Urothelium cell line (cell line): ENCODE results near the gene GALNT4.

Experiments used
- DNase-seq: peaks from one replicate; pipeline ENCODE4 v3.0.0; 2011; ENCODE audit warnings: low spot score, mixed read lengths
- FAIRE-seq: peaks from 2 replicates; lab custom pipeline; 2011; peaks lifted over from hg19 to GRCh38; lab: Jason Lieb, UNC

Gene GALNT4

GRCh38 chr12:89494411-89495231 is 30.0 kb downstream of the GALNT4 start:
- DNase-seq (no peak), FAIRE-seq (no peak)

GRCh38 chr12:89493670-89494302 is 30.8 kb downstream of the GALNT4 start:
- FAIRE-seq = no peak
- DNase-seq = no peak

DNA sequence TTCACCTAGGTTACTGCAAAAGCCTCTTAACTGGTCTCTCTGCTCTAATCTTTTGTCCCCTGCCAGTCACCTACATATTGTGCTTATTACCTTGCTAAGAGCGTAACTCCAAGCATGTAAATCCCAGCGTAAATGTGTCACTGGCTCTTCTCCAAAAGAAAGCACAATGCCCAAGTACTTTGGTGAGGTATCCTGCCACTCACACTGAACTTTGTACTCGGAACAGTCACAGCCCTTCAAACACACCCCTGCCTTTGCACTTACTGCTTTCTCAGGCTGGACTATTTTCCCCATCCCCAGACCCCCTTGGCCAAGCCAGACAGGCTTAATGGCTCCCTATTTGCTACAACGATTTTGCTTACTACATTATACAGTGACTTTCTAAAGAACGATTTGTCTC is 31.7 kb downstream of the GALNT4 start:
- FAIRE-seq (no peak), DNase-seq (no peak)

DNA sequence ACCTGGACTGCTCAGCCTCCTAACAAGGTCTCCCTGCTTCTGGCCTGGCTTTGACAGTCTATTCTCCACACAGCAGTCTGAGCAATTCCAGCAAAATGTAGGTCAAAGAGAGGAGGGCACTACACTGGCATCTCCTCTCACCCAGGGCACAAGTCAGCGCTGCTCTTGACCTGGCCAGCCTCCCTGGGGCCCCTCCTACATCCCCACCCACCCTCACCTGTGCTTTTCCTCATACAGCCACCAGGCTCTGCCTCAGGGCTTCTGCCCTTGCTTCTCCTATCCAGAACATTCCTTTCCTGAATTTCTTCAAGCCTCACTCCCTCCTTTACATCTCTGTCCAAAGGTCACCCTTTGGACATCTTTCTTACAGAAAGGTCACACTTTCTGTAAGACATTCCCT is 33.7 kb downstream of the GALNT4 start:
- DNase-seq = no peak
- no peak for FAIRE-seq

DNA sequence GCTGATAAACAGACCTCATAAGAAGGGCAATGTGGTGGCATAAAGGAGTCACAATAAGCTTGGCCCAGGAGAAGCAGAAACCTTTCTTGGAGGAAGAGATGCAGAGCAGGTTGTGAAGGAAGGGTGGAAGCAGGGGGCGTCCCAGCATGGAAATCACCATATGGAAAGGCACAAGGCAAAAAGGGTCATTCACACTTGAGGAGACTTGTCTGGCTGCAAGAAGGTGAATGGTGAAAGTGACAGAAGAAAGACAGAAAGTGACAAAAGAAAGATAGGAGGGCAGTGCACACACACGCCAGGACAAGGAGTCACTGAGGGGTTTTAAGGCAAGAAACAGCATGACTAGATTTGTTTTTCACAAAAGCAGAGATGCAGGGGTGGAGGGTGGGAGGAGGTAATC is 38.3 kb downstream of the GALNT4 start:
- DNase-seq (no peak), FAIRE-seq (no peak)

DNA sequence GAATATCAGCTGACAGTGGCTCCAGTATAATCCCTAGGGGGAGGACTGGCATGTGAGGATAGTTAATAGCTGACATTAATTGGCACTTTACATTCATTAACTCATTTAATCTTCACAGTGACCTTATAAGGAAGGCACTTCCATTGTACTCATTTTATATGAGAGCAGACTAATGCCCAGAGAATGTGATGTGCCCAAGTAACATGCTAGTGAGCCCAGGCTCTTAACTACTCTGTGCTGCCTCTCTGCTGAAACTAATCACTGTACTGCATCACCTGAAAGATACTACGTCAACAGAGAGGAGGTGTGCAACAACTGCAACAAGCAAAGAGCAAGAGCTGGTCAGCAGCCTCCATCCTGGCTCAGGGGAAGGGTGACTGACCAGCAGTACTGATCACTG is 40.1 kb downstream of the GALNT4 start:
- no peak for FAIRE-seq
- no peak for DNase-seq

DNA sequence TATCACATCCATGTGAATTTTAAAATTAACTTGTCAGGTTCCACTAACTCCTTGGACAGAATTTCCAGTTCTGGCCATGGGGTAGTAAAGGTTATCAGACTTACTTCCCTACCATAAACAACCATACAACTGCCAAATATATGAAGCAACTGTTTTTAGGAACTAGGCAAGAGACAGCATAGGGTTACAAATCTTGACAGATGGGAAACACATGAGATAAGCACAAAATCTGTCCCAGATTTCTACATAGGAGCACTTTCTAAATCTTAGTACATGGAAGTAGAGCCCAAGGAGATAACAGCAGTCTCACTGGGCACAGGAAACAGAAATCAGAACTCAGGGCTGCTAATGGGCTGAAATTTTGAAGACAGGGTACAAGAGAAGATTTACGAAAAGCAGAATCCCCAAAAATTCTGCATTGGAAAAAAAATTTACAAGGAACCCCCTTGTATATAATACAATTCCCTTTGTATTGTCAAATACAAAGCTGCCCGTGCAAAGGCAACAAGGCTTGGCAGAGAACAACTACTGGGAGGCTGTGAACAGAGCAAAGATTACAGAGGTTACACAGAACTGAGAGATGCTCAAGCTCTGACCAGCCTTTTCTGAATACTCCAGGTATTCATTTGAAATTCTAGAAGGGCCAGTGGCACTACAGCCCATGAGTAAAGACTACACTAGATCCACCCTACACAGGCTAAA is 43.2 kb downstream of the GALNT4 start:
- no peak for FAIRE-seq
- no peak for DNase-seq

- DNase-seq (no peak), FAIRE-seq (no peak)
Observed at GRCh38 chr12:89479982-89480381, 44.6 kb downstream of the GALNT4 start.

GRCh38 chr12:89477633-89478279 is 46.8 kb downstream of the GALNT4 start:
- FAIRE-seq (no peak), DNase-seq (no peak)

GRCh38 chr12:89476904-89477595 is 47.5 kb downstream of the GALNT4 start:
- DNase-seq = no peak
- FAIRE-seq = no peak

DNA sequence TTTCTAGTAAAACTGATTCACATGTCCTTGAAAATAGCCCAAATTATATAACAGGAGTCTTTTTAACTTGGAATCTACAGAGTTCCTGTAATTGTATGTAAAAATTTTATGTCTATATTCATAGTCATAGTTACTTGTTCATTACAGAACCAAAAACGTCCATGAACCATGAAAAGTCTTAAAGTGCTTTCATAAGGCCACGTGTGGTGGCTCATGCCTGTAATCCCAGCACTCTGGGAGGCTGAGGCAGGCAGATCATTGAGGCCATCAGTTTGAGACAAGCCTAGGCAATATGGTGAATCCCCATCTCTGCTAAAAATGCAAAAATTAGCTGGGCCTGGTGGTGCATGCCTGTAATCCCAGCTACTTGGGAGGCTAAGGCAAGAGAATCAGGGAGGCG is 48.4 kb downstream of the GALNT4 start:
- DNase-seq (no peak), FAIRE-seq (no peak)

- FAIRE-seq (no peak), DNase-seq (no peak)
Observed at GRCh38 chr12:89475203-89475990, 49.2 kb downstream of the GALNT4 start.

GRCh38 chr12:89474615-89475014 is 50.0 kb downstream of the GALNT4 start:
- DNase-seq (no peak), FAIRE-seq (no peak)
